Astrocyte (in vitro differentiated cells and primary cell): ENCODE data around the gene COX10. TPM values are rescaled to one million over a fixed set of nuclear protein-coding genes. Genes with fewer than 3 reads are reported as not detected.

ENCODE experiments used
- DNase-seq: peaks from one replicate; pipeline ENCODE4 v3.0.0-alpha.2; 2010; ENCODE audit warnings: low read depth
- FAIRE-seq: peaks from 2 replicates; lab custom pipeline; 2011; peaks lifted over from hg19 to GRCh38; lab: Jason Lieb, UNC
- H2AFZ ChIP-seq: 2 replicates; pipeline ENCODE4 v1.6.0; 2012; ENCODE audit warnings: low read depth, low read length, inconsistent platforms
- H3K27ac ChIP-seq: 2 replicates; pipeline ENCODE4 v1.5.1; 2011; ENCODE audit warnings: low read depth, low read length, inconsistent platforms
- H3K27me3 ChIP-seq: 2 replicates; pipeline ENCODE4 v1.6.0; 2011; ENCODE audit warnings: low read length, inconsistent platforms; ENCODE audit not compliant: insufficient read depth
- H3K36me3 ChIP-seq: 2 replicates; pipeline ENCODE4 v1.5.1; 2011; ENCODE audit warnings: low read length, inconsistent platforms; ENCODE audit not compliant: insufficient read depth
- H3K4me1 ChIP-seq: 2 replicates; pipeline ENCODE4 v1.5.1; 2011; ENCODE audit warnings: low read length, inconsistent platforms; ENCODE audit not compliant: insufficient read depth
- H3K4me2 ChIP-seq: 2 replicates; pipeline ENCODE4 v1.6.0; 2012; ENCODE audit warnings: low read length, inconsistent platforms
- H3K4me3 ChIP-seq: 2 replicates; pipeline ENCODE4 v1.5.1; 2011; ENCODE audit warnings: low read depth, mild to moderate bottlenecking, low read length, inconsistent platforms; ENCODE audit not compliant: insufficient read depth
- H3K79me2 ChIP-seq: 2 replicates; pipeline ENCODE4 v1.6.0; 2012; ENCODE audit warnings: mild to moderate bottlenecking, low read length, inconsistent platforms; ENCODE audit not compliant: insufficient read depth
- H3K9ac ChIP-seq: 2 replicates; pipeline ENCODE4 v1.6.0; 2012; ENCODE audit warnings: mild to moderate bottlenecking, low read length, inconsistent platforms
- H3K9me3 ChIP-seq: 2 replicates; pipeline ENCODE4 v1.5.1; 2012; ENCODE audit warnings: low read depth, mild to moderate bottlenecking, low read length, inconsistent platforms; ENCODE audit not compliant: insufficient read depth
- H4K20me1 ChIP-seq: 2 replicates; pipeline ENCODE4 v1.6.0; 2012; ENCODE audit warnings: low read length, inconsistent platforms; ENCODE audit not compliant: insufficient read depth
- H3K27ac Mint-ChIP-seq: one replicate; pipeline ENCODE4 v1.8.0; 2021; ENCODE audit warnings: mild to moderate bottlenecking, mixed read lengths; ENCODE audit not compliant: unreplicated experiment
- H3K27me3 Mint-ChIP-seq: one replicate; pipeline ENCODE4 v1.8.0; 2021; ENCODE audit warnings: low read depth, mixed read lengths; ENCODE audit not compliant: unreplicated experiment
- H3K36me3 Mint-ChIP-seq: one replicate; pipeline ENCODE4 v1.8.0; 2021; ENCODE audit warnings: low read depth, mixed read lengths; ENCODE audit not compliant: unreplicated experiment
- H3K4me1 Mint-ChIP-seq: one replicate; pipeline ENCODE4 v1.8.0; 2021; ENCODE audit warnings: low read depth, mixed read lengths; ENCODE audit not compliant: unreplicated experiment
- H3K4me3 Mint-ChIP-seq: one replicate; pipeline ENCODE4 v1.8.0; 2021; ENCODE audit warnings: mild to moderate bottlenecking, moderate library complexity, mixed read lengths; ENCODE audit not compliant: unreplicated experiment
- H3K9me3 Mint-ChIP-seq: one replicate; pipeline ENCODE4 v1.8.0; 2021; ENCODE audit warnings: mild to moderate bottlenecking, mixed read lengths; ENCODE audit not compliant: unreplicated experiment
- CTCF ChIP-seq: IDR thresholded peaks from 2 replicates; pipeline ENCODE4 v1.5.1; 2011; ENCODE audit warnings: low read depth, mild to moderate bottlenecking, inconsistent platforms, low read length, moderate library complexity; ENCODE audit not compliant: insufficient read depth
- EZH2 ChIP-seq: IDR thresholded peaks from 2 replicates; pipeline ENCODE4 v1.6.1; 2012; ENCODE audit warnings: mild to moderate bottlenecking, low read length, inconsistent platforms; ENCODE audit not compliant: insufficient read depth
- total RNA-seq: library from RNA; stranded (reverse); gene quantifications from 2 replicates; pipeline ENCODE4 v1.2.1, GENCODE V29; 2021

Gene COX10
- total RNA-seq, 1 donor from 2014 or later = 16.4 TPM

- no peak overlapping the region for H3K27ac Mint-ChIP-seq
- Histone ChIP-seq H3K9me3 (no peaks in the 10 kb centered on the region), H2AFZ (no peak overlapping the region), H4K20me1 (peaks cover 15% of the 10 kb centered on the region), H3K36me3 (no peaks in the 10 kb centered on the region), H3K27me3 (no peaks in the 10 kb centered on the region), H3K79me2 (no peaks in the 10 kb centered on the region), H3K9ac (no peak overlapping the region), H3K4me2 (no peak overlapping the region), H3K4me3 (no peak overlapping the region), H3K4me1 (no peaks in the 10 kb centered on the region), H3K27ac (no peak overlapping the region)
- H3K36me3 Mint-ChIP-seq = peaks cover 16% of the 10 kb centered on the region
- peaks cover 5% of the 10 kb centered on the region for H3K4me1 Mint-ChIP-seq
- H3K9me3 Mint-ChIP-seq = no peaks in the 10 kb centered on the region
- H3K4me3 Mint-ChIP-seq = no peak overlapping the region
- TF ChIP-seq CTCF (no peak), EZH2 (no peak)
- H3K27me3 Mint-ChIP-seq = no peaks in the 10 kb centered on the region
- DNase-seq = no peak
- FAIRE-seq = no peak
Measured at GRCh38 chr17:14201988-14202380, 132.7 kb downstream of the COX10 start.

GRCh38 chr17:14202388-14203166 lies 133.3 kb downstream of the COX10 start:
- H3K9me3 Mint-ChIP-seq = no peaks in the 10 kb centered on the region
- Histone ChIP-seq H2AFZ (no peak overlapping the region), H3K9ac (no peak overlapping the region), H3K9me3 (no peaks in the 10 kb centered on the region), H3K4me3 (no peak overlapping the region), H4K20me1 (peaks cover 15% of the 10 kb centered on the region), H3K4me1 (no peaks in the 10 kb centered on the region), H3K4me2 (no peak overlapping the region), H3K36me3 (peaks cover 4% of the 10 kb centered on the region), H3K27me3 (no peaks in the 10 kb centered on the region), H3K79me2 (no peaks in the 10 kb centered on the region), H3K27ac (no peak overlapping the region)
- H3K36me3 Mint-ChIP-seq = peaks cover 19% of the 10 kb centered on the region
- TF ChIP-seq EZH2 (no peak), CTCF (no peak)
- no peak overlapping the region for H3K27ac Mint-ChIP-seq
- FAIRE-seq (no peak), DNase-seq (no peak)
- H3K4me1 Mint-ChIP-seq = peaks cover 5% of the 10 kb centered on the region
- no peaks in the 10 kb centered on the region for H3K27me3 Mint-ChIP-seq
- H3K4me3 Mint-ChIP-seq = no peak overlapping the region

GRCh38 chr17:14203388-14203787 lies 134.1 kb downstream of the COX10 start:
- Histone ChIP-seq H2AFZ (no peak overlapping the region), H3K9me3 (no peaks in the 10 kb centered on the region), H3K79me2 (no peaks in the 10 kb centered on the region), H3K36me3 (peaks cover 4% of the 10 kb centered on the region), H3K27me3 (no peaks in the 10 kb centered on the region), H3K9ac (no peak overlapping the region), H3K27ac (no peak overlapping the region), H3K4me2 (no peak overlapping the region), H3K4me3 (no peak overlapping the region), H3K4me1 (no peaks in the 10 kb centered on the region), H4K20me1 (peaks cover 15% of the 10 kb centered on the region)
- H3K4me1 Mint-ChIP-seq = peaks cover 5% of the 10 kb centered on the region
- peaks cover 22% of the 10 kb centered on the region for H3K36me3 Mint-ChIP-seq
- no peak overlapping the region for H3K27ac Mint-ChIP-seq
- no peak for DNase-seq
- TF ChIP-seq CTCF (peak; percentile 14), EZH2 (no peak)
- H3K9me3 Mint-ChIP-seq = no peaks in the 10 kb centered on the region
- FAIRE-seq = no peak
- H3K27me3 Mint-ChIP-seq = no peaks in the 10 kb centered on the region
- H3K4me3 Mint-ChIP-seq = no peak overlapping the region
